AG04449 (cell line): Measurements from ENCODE around the gene TRERF1.
A peak's percentile ranks its signal among the peaks of the same experiment; 100 is the strongest.

Experiments used
- CTCF ChIA-PET: fragments of 350-600 bp; formaldehyde crosslinking; extraction: SDS; loops from one replicate; lab custom pipeline; 2021; ENCODE audit warnings: antibody characterized with exemption; lab: Yijun Ruan, JAX
- POLR2A ChIA-PET: fragments of 400-600, 350-600 bp; formaldehyde crosslinking; extraction: SDS; loops from one replicate; lab custom pipeline; 2020; ENCODE audit warnings: antibody characterized with exemption, inconsistent platforms; lab: Yijun Ruan, JAX
- DNase-seq: peaks from one replicate; pipeline ENCODE4 v3.0.0-alpha.2; 2010; ENCODE audit warnings: low read depth, low spot score
- H3K4me3 ChIP-seq: 2 replicates; pipeline ENCODE4 v1.5.1; 2011; ENCODE audit warnings: low read depth, mild to moderate bottlenecking, control low read depth, low read length
- TF ChIP-seq, protein P1 (sequence below): IDR thresholded peaks from one replicate; pipeline ENCODE4 v1.5.1; 2011; ENCODE audit warnings: mild to moderate bottlenecking, moderate library complexity, low read length, control low read depth, inconsistent platforms; ENCODE audit not compliant: insufficient read depth; ENCODE audit errors: missing control alignments

TRERF1 gene

DNA sequence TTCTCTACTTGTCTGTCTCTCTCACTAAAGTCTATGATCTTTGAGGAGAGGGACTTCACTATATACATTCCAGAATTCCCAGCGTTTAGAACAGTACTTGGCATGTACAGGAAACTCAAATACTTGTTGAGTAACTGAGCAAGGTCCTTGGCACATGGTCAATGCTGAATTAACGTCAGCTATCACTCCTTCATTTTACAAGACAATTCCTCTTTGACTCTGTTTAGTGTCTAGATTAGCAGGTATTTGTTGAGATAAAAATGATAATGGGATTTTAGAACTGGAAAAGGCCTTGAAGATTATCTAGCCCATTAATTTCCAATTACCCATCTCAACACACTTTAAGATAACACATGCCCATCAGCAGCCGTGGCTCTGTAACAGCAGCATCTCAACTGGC is 250.3 kb downstream of the TRERF1 start:
- no peak for DNase-seq
- POLR2A ChIA-PET = no interaction called here
- no peak overlapping the region for H3K4me3 ChIP-seq
- CTCF ChIA-PET = interaction anchor here (1.0 to 6.6 kb wide), 5 partner anchors 13 to 346 kb away, joined by 3 to 83 read pairs (median 7); no protein-coding TSS in a partner anchor
- TF ChIP-seq, protein P1, sequence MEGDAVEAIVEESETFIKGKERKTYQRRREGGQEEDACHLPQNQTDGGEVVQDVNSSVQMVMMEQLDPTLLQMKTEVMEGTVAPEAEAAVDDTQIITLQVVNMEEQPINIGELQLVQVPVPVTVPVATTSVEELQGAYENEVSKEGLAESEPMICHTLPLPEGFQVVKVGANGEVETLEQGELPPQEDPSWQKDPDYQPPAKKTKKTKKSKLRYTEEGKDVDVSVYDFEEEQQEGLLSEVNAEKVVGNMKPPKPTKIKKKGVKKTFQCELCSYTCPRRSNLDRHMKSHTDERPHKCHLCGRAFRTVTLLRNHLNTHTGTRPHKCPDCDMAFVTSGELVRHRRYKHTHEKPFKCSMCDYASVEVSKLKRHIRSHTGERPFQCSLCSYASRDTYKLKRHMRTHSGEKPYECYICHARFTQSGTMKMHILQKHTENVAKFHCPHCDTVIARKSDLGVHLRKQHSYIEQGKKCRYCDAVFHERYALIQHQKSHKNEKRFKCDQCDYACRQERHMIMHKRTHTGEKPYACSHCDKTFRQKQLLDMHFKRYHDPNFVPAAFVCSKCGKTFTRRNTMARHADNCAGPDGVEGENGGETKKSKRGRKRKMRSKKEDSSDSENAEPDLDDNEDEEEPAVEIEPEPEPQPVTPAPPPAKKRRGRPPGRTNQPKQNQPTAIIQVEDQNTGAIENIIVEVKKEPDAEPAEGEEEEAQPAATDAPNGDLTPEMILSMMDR = no peak

DNA sequence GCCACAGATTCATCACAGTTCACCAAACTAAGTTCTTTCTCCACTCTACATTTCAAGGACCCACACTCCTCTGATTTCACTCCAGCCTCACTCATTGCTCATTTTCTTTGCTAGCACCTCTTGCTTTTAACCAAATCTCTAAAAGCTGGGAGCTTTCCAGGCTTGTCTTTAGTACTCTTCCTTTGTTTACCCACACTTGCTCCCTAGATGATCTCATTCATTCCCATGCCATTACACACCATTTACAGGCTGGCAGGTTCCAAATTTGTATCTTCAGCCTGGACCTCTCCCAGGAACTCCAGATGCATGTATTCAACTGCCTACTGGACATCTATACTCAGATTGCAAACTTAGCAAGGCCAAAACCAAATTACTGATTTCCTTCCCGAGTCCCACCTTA is 251.7 kb downstream of the TRERF1 start:
- POLR2A ChIA-PET = interaction anchor here (0.5 to 0.9 kb wide), 3 partner anchors 17 to 372 kb away, joined by 3 to 11 read pairs (median 4); no protein-coding TSS in a partner anchor
- DNase-seq = peak; percentile 87
- TF ChIP-seq, protein P1 = no peak
- H3K4me3 ChIP-seq = no peak overlapping the region
- CTCF ChIA-PET = interaction anchor here (0.6 to 2.6 kb wide), 10 partner anchors 10 to 414 kb away, joined by 3 to 20 read pairs (median 3); no protein-coding TSS in a partner anchor

DNA sequence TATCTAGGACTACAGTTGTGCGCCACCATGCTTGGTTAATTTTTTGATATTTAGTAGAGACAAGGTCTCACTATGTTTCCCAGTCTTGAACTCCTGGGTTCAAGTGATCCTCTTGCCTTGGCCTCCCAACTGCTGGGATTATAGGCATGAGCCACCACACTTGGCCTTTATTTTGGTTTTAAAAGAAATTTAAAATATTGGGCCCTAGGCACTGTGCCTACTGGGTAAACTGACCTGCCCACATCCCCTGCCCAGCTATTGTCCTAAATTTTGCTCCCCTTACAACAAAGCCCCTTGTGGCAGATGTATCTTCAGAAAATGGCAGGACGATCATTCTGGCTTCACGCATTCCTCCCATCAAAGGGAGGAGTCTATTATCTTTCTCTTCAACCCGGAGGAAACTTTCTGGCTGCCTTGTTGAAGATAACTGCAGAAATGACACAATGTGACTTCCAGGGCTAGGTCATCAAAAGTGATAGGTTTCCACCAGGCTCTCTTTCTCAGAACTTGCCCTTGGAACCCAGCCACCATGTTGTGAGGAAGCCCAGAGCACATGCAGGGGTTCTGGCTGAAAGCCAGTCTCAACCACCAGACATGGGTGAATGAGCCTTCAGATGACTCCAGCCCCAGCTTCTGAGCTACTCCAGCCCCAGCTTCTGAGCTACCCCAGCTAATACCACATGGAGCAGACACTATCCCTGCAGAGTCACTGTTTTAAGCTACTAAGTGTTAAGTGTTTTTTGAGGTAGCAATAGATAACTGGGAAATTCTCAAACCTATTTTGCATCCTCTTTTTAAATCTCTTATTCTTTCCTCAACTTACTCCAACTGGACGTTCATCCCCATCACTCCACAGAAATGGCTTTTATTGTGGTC is 252.4 kb downstream of the TRERF1 start:
- no peak overlapping the region for H3K4me3 ChIP-seq
- DNase-seq = no peak
- ChIA-PET CTCF (interaction anchor here (0.8 to 2.6 kb wide), 5 partner anchors 9 to 348 kb away, joined by 3 to 20 read pairs (median 3); no protein-coding TSS in a partner anchor), POLR2A (interaction anchor here (0.7 to 0.9 kb wide), 2 partner anchors 18 to 62 kb away, joined by 3 to 4 read pairs; no protein-coding TSS in a partner anchor)
- TF ChIP-seq, protein P1 = no peak

DNA sequence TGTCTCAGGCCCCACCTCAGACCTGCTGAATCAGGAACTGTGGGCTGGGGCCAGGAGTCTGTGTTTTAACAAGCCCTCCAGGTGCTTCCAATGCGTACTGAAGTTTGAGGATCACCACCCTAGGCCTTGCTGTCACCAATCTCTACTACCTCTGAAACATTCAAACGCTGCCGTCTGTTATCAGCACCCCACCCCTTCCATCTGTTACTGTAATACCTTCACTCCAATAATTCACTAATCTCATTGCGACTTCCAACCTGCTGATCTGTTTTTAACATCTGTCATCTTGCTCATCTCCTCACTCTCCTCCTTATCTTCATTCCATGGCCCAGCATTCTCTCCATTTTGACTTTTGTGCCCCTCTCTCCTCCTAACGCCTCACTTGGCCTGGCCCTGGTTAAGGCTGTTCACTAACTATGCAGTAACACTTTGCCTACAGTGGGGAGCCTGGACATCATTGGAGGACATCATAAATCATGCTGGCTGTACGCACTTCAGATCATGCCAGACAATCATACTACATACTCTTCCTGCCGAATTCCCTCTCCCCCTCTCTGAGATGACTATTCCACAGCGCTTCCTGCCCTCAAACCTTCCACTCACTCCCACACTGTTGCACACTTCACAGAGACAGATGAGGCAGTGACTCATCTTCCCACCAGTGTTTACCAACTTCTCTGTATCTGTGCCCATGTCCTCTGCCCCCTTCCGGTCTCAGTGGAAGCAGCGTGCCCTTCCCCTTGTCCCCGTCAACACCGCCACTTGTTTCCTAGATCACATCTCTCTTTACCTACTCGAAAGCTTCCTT is 254.0 kb downstream of the TRERF1 start:
- peak; percentile 42 for DNase-seq
- ChIA-PET CTCF (no interaction called here), POLR2A (no interaction called here)
- TF ChIP-seq, protein P1 = no peak
- H3K4me3 ChIP-seq = no peak overlapping the region

DNA sequence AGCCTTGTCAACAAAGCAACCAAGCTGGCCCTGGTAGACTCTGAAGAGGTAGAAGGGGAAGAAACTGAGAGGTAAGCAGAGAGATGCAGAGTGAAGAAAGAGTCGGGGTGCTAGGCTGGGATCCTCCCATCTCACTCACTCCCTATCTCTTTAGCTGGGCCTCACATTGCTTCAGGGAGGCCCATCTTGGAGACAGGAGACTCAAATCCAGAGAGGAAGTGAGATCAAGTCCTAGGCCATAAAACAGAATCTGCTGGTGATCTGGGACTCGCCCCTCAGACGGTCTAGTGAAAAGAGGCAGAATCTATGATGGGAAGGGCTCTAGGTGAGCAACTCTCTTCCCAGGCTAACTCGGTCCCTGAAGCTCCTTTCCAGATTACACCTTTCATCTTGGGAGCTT is 256.3 kb downstream of the TRERF1 start:
- TF ChIP-seq, protein P1 = no peak
- POLR2A ChIA-PET = no interaction called here
- DNase-seq = no peak
- H3K4me3 ChIP-seq = no peak overlapping the region
- CTCF ChIA-PET = interaction anchor here (1.0 to 2.2 kb wide), 3 partner anchors 19 to 27 kb away, joined by 4 to 6 read pairs (median 4); no protein-coding TSS in a partner anchor
